Measurements from ENCODE around the gene KLHL11. TPM values are rescaled to one million over a fixed set of nuclear protein-coding genes. Genes with fewer than 3 reads are reported as not detected.
"Not testable (repeated sequence)": the region's sequence is repeated elsewhere in the genome, so short reads cannot be mapped to it uniquely, and the experiment has no call there.

The KLHL11 gene
- polyA plus RNA-seq, 1 experiment = 9.3 TPM

- POLR2A ChIA-PET = no interaction called here
- DNase-seq (ENCODE audit: low read depth, low spot score) = no peak
- TF ChIP-seq, protein P1, sequence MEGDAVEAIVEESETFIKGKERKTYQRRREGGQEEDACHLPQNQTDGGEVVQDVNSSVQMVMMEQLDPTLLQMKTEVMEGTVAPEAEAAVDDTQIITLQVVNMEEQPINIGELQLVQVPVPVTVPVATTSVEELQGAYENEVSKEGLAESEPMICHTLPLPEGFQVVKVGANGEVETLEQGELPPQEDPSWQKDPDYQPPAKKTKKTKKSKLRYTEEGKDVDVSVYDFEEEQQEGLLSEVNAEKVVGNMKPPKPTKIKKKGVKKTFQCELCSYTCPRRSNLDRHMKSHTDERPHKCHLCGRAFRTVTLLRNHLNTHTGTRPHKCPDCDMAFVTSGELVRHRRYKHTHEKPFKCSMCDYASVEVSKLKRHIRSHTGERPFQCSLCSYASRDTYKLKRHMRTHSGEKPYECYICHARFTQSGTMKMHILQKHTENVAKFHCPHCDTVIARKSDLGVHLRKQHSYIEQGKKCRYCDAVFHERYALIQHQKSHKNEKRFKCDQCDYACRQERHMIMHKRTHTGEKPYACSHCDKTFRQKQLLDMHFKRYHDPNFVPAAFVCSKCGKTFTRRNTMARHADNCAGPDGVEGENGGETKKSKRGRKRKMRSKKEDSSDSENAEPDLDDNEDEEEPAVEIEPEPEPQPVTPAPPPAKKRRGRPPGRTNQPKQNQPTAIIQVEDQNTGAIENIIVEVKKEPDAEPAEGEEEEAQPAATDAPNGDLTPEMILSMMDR (IDR thresholded peaks at IDR 0.05; ENCODE audit: low read depth, low read length) = no peak
- Histone ChIP-seq H3K27ac (ENCODE audit: low read depth, low read length) (no peak overlapping the region), H3K9me3 (ENCODE audit: control insufficient read depth, insufficient read depth, low read length) (no peaks in the 10 kb centered on the region; the same call in 1 of the 2 replicates), H3K27me3 (ENCODE audit: control insufficient read depth, insufficient read depth, low read length) (no peaks in the 10 kb centered on the region), H3K4me3 (ENCODE audit: low read depth, low read length) (no peak overlapping the region)
- CTCF ChIA-PET = interaction anchor here (0.7 to 0.9 kb wide), 2 partner anchors 58 to 122 kb away, joined by 3 read pairs; no protein-coding TSS in a partner anchor
These were observed 4.8 kb downstream of the KLHL11 start for GRCh38 chr17:41860254-41860931.

DNA sequence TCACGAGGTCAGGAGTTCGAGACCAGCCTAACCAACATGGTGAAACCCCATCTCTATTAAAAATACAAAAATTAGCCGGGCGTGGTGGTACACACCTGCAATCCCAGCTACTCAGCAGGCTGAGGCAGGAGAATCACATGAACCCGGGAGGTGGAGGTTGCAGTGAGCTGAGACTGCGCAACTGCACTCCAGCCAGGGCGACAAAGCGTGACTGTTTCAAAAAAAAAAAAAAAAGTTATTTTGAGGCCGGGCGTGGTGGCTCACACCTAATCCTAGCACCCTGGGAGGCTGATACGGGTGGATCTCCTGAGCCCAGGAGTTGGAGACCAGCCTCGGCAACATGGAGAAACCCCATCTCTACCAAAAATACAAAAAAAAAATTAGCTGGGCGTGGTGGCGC lies 13.8 kb downstream of the KLHL11 start:
- POLR2A ChIA-PET = interaction anchor here (0.6 to 0.9 kb wide), 2 partner anchors 8 to 13 kb away, joined by 4 read pairs; partner anchors contain the start of gene KLHL11
- H3K27me3 ChIP-seq (ENCODE audit: control insufficient read depth, insufficient read depth, low read length); H3K4me3 ChIP-seq (ENCODE audit: low read depth, low read length); H3K27ac ChIP-seq (ENCODE audit: low read depth, low read length); DNase-seq (ENCODE audit: low read depth, low spot score); H3K9me3 ChIP-seq (ENCODE audit: control insufficient read depth, insufficient read depth, low read length): not testable (repeated sequence)
- CTCF ChIA-PET = interaction anchor here (1.1 to 1.6 kb wide), 2 partner anchors 49 to 114 kb away, joined by 3 to 10 read pairs; no protein-coding TSS in a partner anchor

DNA sequence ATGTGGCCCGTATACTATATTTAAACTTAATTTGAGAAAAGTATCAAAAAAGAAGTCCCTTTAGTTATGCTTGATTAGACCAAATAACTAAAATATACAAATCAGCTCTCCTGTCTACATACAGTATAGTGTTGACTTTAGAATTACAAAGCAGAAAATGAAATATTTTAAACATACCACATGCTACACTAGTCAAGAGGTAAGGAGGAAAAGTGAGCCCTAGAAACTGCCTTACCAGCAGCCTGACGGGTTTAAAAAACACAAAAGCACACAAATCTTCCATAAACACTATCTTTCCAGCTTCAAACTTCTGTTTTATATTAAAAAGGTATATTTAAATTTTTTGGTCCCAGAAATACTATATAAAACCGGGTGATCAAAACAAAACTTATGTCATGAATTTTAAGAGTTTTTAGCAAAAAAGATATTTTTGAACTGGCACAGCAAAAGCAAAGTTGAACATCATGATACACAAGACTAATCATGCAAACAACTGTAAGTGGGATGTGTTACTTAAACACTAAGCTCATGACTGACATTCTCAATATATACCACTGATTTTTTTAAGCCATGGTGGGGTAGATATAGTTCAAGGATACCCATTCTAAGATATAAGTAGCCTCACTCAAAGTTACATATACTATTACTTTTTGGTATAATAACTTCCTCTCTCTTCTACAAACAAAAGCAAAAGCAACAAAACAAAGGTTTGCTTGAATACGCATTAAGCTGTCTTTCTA lies 15.8 kb downstream of the KLHL11 start:
- Histone ChIP-seq H3K4me3 (ENCODE audit: low read depth, low read length) (no peak overlapping the region), H3K9me3 (ENCODE audit: control insufficient read depth, insufficient read depth, low read length) (no peaks in the 10 kb centered on the region), H3K27me3 (ENCODE audit: control insufficient read depth, insufficient read depth, low read length) (no peaks in the 10 kb centered on the region), H3K27ac (ENCODE audit: low read depth, low read length) (no peak overlapping the region)
- POLR2A ChIA-PET = no interaction called here
- CTCF ChIA-PET = interaction anchor here (0.9 to 1.3 kb wide), 3 partner anchors 34 to 112 kb away, joined by 3 to 4 read pairs (median 3); partner anchors contain the start of gene P3H4
- no peak for DNase-seq (ENCODE audit: low read depth, low spot score)
- TF ChIP-seq, protein P1 (IDR thresholded peaks at IDR 0.05; ENCODE audit: low read depth, low read length) = no peak

- ChIA-PET POLR2A (no interaction called here), CTCF (interaction anchor here (0.9 to 1.3 kb wide), 2 partner anchors 37 to 112 kb away, joined by 3 to 4 read pairs; partner anchors contain the start of gene P3H4)
- H3K9me3 ChIP-seq (ENCODE audit: control insufficient read depth, insufficient read depth, low read length) = no peaks in the 10 kb centered on the region
- H3K27me3 ChIP-seq (ENCODE audit: control insufficient read depth, insufficient read depth, low read length) = no peaks in the 10 kb centered on the region
- DNase-seq (ENCODE audit: low read depth, low spot score) = no peak
- H3K27ac ChIP-seq (ENCODE audit: low read depth, low read length) = no peak overlapping the region
- TF ChIP-seq, protein P1 (IDR thresholded peaks at IDR 0.05; ENCODE audit: low read depth, low read length) = no peak
- H3K4me3 ChIP-seq (ENCODE audit: low read depth, low read length) = no peak overlapping the region
These were observed 16.4 kb downstream of the KLHL11 start for GRCh38 chr17:41848788-41849187.

DNA sequence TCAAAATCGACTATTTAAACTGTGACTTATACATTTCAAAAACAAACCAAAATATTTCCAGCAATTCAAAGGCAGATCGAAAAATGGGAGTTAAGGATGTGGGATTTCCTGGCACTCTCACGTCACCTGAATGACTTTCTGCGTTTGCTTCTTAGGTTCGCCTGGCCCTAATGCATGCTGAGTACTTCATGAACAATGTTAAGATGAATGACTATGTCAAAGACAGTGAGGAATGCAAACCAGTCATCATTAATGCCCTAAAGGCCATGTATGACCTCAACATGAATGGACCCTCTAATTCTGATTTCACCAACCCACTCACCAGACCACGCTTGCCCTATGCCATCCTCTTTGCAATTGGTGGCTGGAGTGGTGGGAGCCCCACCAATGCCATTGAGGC lies 20.3 kb downstream of the KLHL11 start:
- TF ChIP-seq, protein P1 (IDR thresholded peaks at IDR 0.05; ENCODE audit: low read depth, low read length) = no peak
- ChIA-PET POLR2A (no interaction called here), CTCF (no interaction called here)
- Histone ChIP-seq H3K4me3 (ENCODE audit: low read depth, low read length) (no peak overlapping the region), H3K27ac (ENCODE audit: low read depth, low read length) (no peak overlapping the region), H3K9me3 (ENCODE audit: control insufficient read depth, insufficient read depth, low read length) (no peaks in the 10 kb centered on the region), H3K27me3 (ENCODE audit: control insufficient read depth, insufficient read depth, low read length) (no peaks in the 10 kb centered on the region)
- DNase-seq (ENCODE audit: low read depth, low spot score) = no peak

DNA sequence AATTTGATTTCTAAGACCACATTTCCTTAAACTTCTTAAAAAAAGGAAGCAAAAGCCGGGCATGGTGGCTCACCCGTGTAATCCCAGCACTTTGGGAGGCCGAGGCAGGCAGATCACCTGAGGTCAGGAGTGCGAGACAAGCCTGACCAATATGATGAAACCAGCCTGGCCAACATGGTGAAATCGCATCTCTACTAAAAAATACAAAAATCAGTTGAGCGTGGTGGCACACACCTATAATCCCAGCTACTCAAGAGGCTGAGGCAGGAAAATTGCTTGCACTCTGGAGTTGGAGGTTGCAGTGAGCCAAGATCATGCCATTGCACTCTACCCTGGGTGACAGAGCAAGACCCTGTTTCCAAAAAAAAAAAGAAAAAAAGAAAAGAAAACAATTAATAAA lies 24.4 kb downstream of the KLHL11 start:
- POLR2A ChIA-PET = interaction anchor here (0.7 kb wide), 1 partner anchor 67 kb away, joined by 3 read pairs; no protein-coding TSS in a partner anchor
- H3K4me3 ChIP-seq (ENCODE audit: low read depth, low read length); H3K27me3 ChIP-seq (ENCODE audit: control insufficient read depth, insufficient read depth, low read length); H3K27ac ChIP-seq (ENCODE audit: low read depth, low read length); CTCF ChIA-PET; DNase-seq (ENCODE audit: low read depth, low spot score); H3K9me3 ChIP-seq (ENCODE audit: control insufficient read depth, insufficient read depth, low read length): not testable (repeated sequence)

- H3K9me3 ChIP-seq (ENCODE audit: control insufficient read depth, insufficient read depth, low read length); H3K27ac ChIP-seq (ENCODE audit: low read depth, low read length); DNase-seq (ENCODE audit: low read depth, low spot score); CTCF ChIA-PET; POLR2A ChIA-PET; H3K27me3 ChIP-seq (ENCODE audit: control insufficient read depth, insufficient read depth, low read length); H3K4me3 ChIP-seq (ENCODE audit: low read depth, low read length): not testable (repeated sequence)
These were observed 25.8 kb downstream of the KLHL11 start for GRCh38 chr17:41839448-41839847.

All from AG04450 (cell line).